Effector memory CD4-positive, alpha-beta T cell (primary cell): Measurements from ENCODE around the gene SEPTIN1.

Source experiments
- DNase-seq, 3 donors: peaks; one replicate each; pipeline ENCODE4 v3.0.0-alpha.2; 2020
- H3K27ac ChIP-seq: 2 replicates; pipeline ENCODE4 v1.7.0; 2013; ENCODE audit warnings: mild to moderate bottlenecking, low read length, moderate library complexity; ENCODE audit not compliant: insufficient read depth, poor library complexity, severe bottlenecking
- H3K27me3 ChIP-seq: replicated peaks from 2 replicates; pipeline ENCODE4 v1.7.0; 2013; ENCODE audit warnings: mild to moderate bottlenecking, low read length; ENCODE audit not compliant: insufficient read depth, control insufficient read depth, poor library complexity, severe bottlenecking
- H3K36me3 ChIP-seq: 2 replicates; pipeline ENCODE4 v1.7.0; 2013; ENCODE audit warnings: mild to moderate bottlenecking, low read length, moderate library complexity; ENCODE audit not compliant: control insufficient read depth, insufficient read depth
- H3K4me1 ChIP-seq: 2 replicates; pipeline ENCODE4 v1.7.0; 2013; ENCODE audit warnings: low read length, mild to moderate bottlenecking; ENCODE audit not compliant: control insufficient read depth, insufficient read depth, poor library complexity, severe bottlenecking
- H3K4me3 ChIP-seq: 2 replicates; pipeline ENCODE4 v1.7.0; 2013; ENCODE audit warnings: low read length, low read depth, mild to moderate bottlenecking; ENCODE audit not compliant: insufficient read depth, poor library complexity, severe bottlenecking
- H3K9me3 ChIP-seq: 2 replicates; pipeline ENCODE4 v1.7.0; 2013; ENCODE audit warnings: mild to moderate bottlenecking, low read length, moderate library complexity; ENCODE audit not compliant: control insufficient read depth

The SEPTIN1 gene

DNA sequence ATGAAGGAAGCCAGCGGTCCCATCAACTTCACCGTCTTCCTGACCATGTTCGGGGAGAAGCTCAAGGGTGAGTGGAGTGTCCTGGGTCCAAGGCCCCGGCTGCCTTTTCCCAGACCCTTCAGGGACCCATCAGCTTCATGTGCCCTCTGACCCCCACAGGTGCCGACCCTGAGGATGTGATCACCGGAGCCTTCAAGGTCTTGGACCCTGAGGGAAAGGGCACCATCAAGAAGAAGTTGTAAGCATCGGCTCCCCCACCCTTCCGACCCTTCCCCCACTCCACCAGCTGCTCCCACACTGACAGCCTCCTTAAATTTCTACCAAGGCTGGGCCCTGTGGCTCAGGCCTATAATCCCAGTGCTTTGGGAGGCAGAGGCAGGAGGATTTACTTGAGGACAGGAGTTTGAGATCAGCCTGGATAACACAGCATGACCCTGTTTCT is 5.9 kb downstream of the SEPTIN1 start:
- Histone ChIP-seq H3K27me3 (no peaks in the 10 kb centered on the region), H3K4me1 (peaks cover 50% of the 10 kb centered on the region), H3K9me3 (no peaks in the 10 kb centered on the region), H3K36me3 (no peaks in the 10 kb centered on the region), H3K27ac (peak overlapping the region; percentile 100), H3K4me3 (no peak overlapping the region)
- no peak for DNase-seq

DNA sequence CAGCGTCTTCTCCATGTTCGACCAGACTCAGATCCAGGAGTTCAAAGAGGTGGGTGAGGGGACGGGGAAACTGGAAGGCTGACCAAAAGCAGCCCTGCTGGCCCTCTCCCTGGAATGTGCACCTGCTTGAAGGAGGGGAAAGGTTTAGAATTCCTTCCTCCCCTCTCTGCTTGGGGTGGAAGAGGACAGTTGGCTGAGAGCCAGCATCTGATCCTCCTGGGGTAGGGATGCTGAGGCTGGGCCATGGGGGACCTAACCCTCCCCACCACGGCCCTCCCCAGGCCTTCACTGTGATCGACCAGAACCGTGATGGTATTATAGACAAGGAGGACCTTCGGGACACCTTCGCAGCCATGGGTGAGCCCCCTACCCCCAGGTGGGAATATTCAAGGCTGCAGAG is 6.5 kb downstream of the SEPTIN1 start:
- Histone ChIP-seq H3K9me3 (no peaks in the 10 kb centered on the region), H3K4me3 (no peak overlapping the region), H3K27ac (peak overlapping the region; percentile 13), H3K27me3 (no peaks in the 10 kb centered on the region), H3K36me3 (no peaks in the 10 kb centered on the region), H3K4me1 (peaks cover 48% of the 10 kb centered on the region)
- no peak for DNase-seq

DNA sequence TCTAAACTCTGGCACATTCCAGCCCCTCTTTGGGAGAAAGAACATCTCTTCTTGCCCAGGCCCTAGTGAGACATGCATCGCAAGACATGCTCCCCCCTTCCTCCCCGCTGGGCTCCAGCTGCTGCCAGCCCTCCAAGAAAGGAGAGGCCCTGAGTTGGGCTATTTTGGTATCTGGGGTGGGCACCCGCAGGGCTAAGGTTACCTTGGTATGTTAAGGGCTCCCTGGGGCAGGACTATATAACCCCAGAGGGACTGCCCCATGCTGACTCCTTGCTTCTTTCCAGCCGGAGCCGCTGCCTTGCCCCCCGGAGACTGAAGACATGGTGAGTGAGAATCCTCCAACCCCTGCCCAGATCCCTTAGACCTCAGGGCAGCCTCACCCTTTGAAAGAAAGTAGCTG is 7.8 kb downstream of the SEPTIN1 start, which contains the start of gene MYL11:
Gene MYL11 (plus strand): TSS at position 265 of the 400 bp plus-strand sequence. CDS start 56 bp downstream, at position 321.
- no peaks in the 10 kb centered on the region for H3K27me3 ChIP-seq
- no peaks in the 10 kb centered on the region for H3K36me3 ChIP-seq
- H3K9me3 ChIP-seq, result no peaks in the 10 kb centered on the region
- no peak within 1 kb of the TSS for H3K4me3 ChIP-seq
- peak within 1 kb of the TSS; percentile 13 for H3K27ac ChIP-seq
- no peak for DNase-seq
- peaks cover 37% of the 10 kb centered on the region for H3K4me1 ChIP-seq

DNA sequence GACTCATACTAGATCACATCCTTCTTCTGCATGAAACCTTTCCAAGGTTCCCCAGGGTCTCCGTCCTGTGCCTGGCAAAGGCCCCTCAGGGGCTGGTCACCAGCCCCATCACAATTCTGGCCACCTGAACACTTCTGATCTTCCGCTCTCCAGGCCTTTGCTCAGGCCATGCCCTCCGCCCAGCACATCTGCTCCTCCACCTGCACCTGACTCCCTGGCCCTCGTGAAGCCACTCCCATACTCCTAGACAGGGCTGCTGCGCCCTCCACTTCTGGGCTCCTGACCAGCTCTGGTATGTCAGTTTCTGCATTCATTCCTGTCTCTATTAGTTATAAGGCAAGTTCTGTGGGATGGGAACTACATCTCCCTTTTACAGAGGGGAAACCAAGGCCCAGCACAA is 9.6 kb downstream of the SEPTIN1 start:
- Histone ChIP-seq H3K27ac (no peak overlapping the region), H3K9me3 (no peaks in the 10 kb centered on the region), H3K27me3 (no peaks in the 10 kb centered on the region), H3K36me3 (no peaks in the 10 kb centered on the region), H3K4me3 (no peak overlapping the region), H3K4me1 (peaks cover 35% of the 10 kb centered on the region)
- no peak for DNase-seq

DNA sequence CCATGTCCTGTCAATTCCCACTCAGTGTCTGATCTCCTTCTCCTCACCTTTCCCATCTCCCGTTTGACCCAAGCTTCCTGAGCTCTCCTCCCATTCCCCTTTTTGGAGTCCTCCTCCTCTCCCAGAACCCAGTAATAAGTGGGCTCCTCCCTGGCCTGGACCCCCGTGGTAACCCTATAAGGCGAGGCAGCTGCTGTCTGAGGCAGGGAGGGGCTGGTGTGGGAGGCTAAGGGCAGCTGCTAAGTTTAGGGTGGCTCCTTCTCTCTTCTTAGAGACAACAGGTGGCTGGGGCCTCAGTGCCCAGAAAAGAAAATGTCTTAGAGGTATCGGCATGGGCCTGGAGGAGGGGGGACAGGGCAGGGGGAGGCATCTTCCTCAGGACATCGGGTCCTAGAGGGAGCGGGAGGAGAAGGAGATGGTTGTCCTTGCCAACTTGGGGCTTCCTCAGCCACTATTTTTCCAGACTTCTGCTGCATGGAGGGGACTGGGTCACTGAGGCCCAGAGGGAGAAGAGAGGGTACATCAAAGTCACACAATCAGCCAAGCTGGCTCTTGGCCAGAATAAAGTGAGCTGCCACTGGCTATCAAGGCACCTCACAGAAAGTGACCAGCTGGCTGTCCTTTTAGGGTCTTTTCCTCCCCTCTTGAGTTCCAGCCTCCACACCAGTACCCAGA is 10.2 kb downstream of the SEPTIN1 start:
- Histone ChIP-seq H3K4me1 (peaks cover 36% of the 10 kb centered on the region), H3K27ac (peak overlapping the region; percentile 61)

DNA sequence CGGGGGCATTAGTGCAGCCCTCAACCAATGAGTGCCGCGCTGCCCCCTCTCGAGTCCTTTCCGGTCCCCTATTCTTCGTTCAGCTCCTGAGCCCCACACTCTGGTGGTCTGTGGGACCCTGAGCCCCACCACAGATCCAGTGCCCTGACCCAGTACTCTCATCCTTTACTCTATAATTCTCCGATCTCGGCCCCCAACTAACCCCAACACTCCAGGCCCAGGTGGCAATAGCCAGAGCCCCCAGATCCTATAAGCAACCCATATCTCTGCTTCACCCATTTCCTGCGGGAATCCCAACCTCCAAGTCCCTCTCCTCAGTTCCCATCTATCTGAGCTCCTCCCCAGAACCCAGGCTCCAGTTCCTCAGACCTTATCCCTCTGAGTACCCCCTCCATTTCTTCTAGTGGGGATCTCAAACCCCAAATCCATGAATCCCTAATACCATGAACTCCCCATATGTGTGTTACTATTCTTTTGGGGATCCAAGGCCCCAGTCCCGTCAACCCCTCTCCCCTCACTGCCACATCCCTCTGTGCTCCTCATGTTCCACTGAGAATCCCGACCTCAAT is 11.0 kb downstream of the SEPTIN1 start:
- no peak for DNase-seq
- no peaks in the 10 kb centered on the region for H3K27me3 ChIP-seq
- H3K4me3 ChIP-seq, result peak overlapping the region; percentile 43
- peaks cover 28% of the 10 kb centered on the region for H3K4me1 ChIP-seq
- peak overlapping the region; percentile 61 for H3K27ac ChIP-seq
- H3K9me3 ChIP-seq, result no peaks in the 10 kb centered on the region
- H3K36me3 ChIP-seq, result no peaks in the 10 kb centered on the region

More for the DNA sequence above, 10.2 kb downstream of the SEPTIN1 start:
- H3K4me3 ChIP-seq, result no peak overlapping the region
- no peaks in the 10 kb centered on the region for H3K9me3 ChIP-seq
- no peaks in the 10 kb centered on the region for H3K27me3 ChIP-seq
- H3K36me3 ChIP-seq, result no peaks in the 10 kb centered on the region
- no peak for DNase-seq

DNA sequence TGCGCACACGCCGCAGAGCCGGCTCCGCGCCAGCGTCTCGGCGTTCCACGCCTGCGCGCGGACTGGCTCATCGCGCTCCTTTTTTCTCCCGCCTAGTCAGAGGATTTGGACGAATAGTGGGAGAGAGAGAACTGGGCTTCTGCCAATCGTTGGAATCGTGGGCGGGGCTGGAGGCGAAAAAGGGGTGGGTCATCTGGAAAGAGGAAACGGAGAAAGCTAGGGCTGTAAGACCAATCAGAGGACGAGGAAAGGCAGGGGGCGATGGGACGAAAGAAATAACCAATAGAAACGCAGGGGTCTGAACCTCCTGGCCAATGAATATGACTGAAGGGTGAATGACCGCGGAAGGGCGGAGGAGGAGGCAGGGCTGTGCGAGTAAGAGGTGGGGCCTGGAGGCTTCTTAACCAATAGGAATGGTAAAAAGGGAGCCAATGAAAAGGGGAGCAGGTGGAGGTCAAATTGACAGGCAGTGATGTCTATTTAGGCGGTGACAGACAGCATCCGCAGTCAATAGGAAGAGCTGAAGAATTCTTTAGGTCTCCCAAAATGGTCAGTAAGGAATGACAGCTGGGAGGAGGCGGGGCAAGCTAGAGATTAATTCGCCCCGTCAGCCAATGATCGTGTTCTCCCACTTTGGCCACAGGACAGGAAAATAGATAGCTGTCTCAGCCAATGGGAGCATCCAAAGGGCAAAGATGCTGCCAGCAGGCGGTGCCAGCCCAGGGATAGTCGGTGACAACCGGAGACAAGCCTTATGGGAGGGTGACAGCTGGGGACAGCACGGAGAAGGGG is 11.7 kb downstream of the SEPTIN1 start, which contains the start of gene TBC1D10B:
Gene TBC1D10B (minus strand): TSS at position 39 of the 792 bp plus-strand sequence. CDS start 311 bp downstream, outside the sequence.
- H3K4me1 ChIP-seq, result peaks cover 27% of the 10 kb centered on the region
- H3K36me3 ChIP-seq, result peaks cover under 1% of the 10 kb centered on the region
- H3K27me3 ChIP-seq, result no peaks in the 10 kb centered on the region
- H3K4me3 ChIP-seq, result peak within 1 kb of the TSS; percentile 73
- H3K9me3 ChIP-seq, result no peaks in the 10 kb centered on the region
- DNase-seq, result peak; percentile 99 to 100 (median 99)
- H3K27ac ChIP-seq, result peak within 1 kb of the TSS; percentile 65

DNA sequence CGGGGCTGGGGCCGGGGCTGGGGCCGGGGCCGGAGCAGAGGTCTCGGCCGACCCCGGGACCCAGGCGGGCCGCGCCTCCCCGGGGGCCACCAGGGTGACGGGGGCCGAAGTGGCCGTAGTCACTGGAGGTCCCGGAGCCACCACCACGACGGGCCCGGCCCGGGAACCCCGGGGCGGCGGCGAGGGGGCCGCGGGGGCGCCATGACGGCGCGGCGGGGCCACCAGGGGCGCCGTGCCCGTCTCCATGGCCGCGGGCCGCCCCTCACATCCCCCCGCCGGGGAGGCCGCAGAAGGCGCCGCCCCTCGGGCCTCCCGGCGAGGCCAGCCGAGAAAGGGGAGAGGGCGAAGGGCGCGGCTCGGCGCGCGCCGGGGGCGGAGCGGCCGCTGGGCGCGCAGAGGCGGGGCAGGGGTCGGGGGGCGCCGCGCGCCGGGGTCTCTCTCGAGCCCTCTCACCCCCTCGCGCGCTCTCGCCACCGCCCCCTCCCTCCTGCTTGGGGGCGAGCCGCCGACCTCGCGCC is 12.4 kb downstream of the SEPTIN1 start:
- H3K27ac ChIP-seq, result peak overlapping the region; percentile 65
- DNase-seq, result no peak
- H3K4me3 ChIP-seq, result peak overlapping the region; percentile 73
- no peaks in the 10 kb centered on the region for H3K9me3 ChIP-seq
- no peaks in the 10 kb centered on the region for H3K27me3 ChIP-seq
- peaks cover 27% of the 10 kb centered on the region for H3K4me1 ChIP-seq
- peaks cover 7% of the 10 kb centered on the region for H3K36me3 ChIP-seq

DNA sequence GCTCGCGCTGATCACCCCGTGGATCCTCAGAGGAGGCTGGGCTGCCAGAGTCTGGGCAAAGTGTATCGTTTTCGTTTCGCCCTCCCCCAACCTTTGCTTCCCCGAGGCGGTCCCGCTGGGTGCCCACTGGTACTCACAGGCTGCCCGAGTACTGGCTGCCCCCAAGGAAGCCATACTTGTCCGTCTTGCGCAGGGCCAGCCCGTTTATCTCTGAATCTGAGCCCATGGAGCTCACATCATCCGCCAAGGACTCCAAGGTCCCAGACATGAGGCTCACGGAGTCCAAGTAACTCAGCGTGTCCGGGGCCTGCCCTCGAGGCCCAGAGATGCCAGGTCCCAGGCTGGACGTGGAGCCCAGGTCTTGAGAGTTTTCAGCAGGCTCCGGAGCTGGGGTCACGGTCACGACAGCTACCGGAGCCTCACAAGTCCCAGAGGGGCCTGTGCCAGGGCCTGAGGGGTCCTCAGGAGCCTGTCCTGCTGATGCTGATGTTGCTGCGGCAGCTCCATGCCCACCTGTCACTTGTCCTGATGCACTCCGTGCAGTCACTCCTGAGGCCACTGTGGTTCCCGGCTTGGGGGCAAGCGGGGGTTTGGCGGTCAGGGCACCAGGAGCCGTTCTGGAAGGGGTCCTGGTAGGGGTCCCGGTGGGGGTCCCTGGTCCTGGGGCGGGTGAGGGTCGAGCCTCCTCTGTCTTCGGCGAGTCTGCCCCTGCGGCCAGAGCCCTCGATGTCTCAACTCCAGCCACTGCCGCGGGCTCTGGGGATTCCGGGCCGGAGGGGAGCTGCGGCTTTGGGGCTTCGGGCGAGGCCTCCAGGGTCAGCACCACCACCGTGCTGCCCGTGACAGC is 13.0 kb downstream of the SEPTIN1 start:
- DNase-seq, result no peak
- Histone ChIP-seq H3K4me1 (peaks cover 27% of the 10 kb centered on the region), H3K36me3 (peaks cover 13% of the 10 kb centered on the region), H3K4me3 (peak overlapping the region; percentile 73), H3K27ac (peak overlapping the region; percentile 65), H3K27me3 (no peaks in the 10 kb centered on the region), H3K9me3 (no peaks in the 10 kb centered on the region)
